CD4-positive, alpha-beta T cell (primary cell): ENCODE results near the gene TMEM106C. TPM values are rescaled to one million over a fixed set of nuclear protein-coding genes. Genes with fewer than 3 reads are reported as not detected.

Experiments used
- ATAC-seq: fragments of 200-7000 bp; cut with Tn5 transposase; one replicate; pipeline ENCODE4 v1.10.0; 2022; ENCODE audit warnings: mild to moderate bottlenecking; ENCODE audit not compliant: poor library complexity
- CTCF ChIA-PET: fragments of 350-600 bp; sonication (Branson Sonifier 250); formaldehyde crosslinking; loops from one replicate; lab custom pipeline; 2021; ENCODE audit warnings: antibody characterized with exemption, inconsistent platforms; lab: Charles Lee
- POLR2A ChIA-PET: fragments of 350-600 bp; sonication (Branson Sonifier 250); formaldehyde crosslinking; loops from one replicate; lab custom pipeline; 2021; ENCODE audit warnings: antibody characterized with exemption, inconsistent platforms; lab: Charles Lee
- DNase-seq, 14 experiments: peaks; one replicate each; pipeline ENCODE4 v3.0.0-alpha.2; 2013 to 2020; ENCODE audit warnings: mixed read lengths in 2 of 14
- H3K27ac ChIP-seq, 2 donors: one replicate each; pipeline versions ENCODE4 v1.5.1 to v1.7.0; 2013; ENCODE audit warnings: low read length in 2 of 2, low read depth in 1 of 2, mild to moderate bottlenecking in 1 of 2
- H3K27me3 ChIP-seq, 2 experiments: 1 replicate in 1 of 2; 2 replicates in 1 of 2; pipeline versions ENCODE4 v1.6.1 to v1.7.0; 2013; ENCODE audit warnings: low read length in 2 of 2, control low read depth in 1 of 2, mild to moderate bottlenecking in 1 of 2, moderate library complexity in 1 of 2; ENCODE audit not compliant: insufficient read depth in 2 of 2, control insufficient read depth in 1 of 2
- H3K36me3 ChIP-seq: one replicate; pipeline ENCODE4 v1.6.1; 2013; ENCODE audit warnings: low read length, control low read depth; ENCODE audit not compliant: insufficient read depth
- H3K4me1 ChIP-seq: one replicate; pipeline ENCODE4 v1.6.1; 2013; ENCODE audit warnings: low read length, control low read depth; ENCODE audit not compliant: insufficient read depth
- H3K4me3 ChIP-seq: one replicate; pipeline ENCODE4 v1.5.1; 2013; ENCODE audit warnings: mild to moderate bottlenecking, low read length, moderate library complexity
- H3K9me3 ChIP-seq, 2 experiments: 1 replicate in 1 of 2; 2 replicates in 1 of 2; pipeline versions ENCODE4 v1.6.1 to v1.7.0; 2013; ENCODE audit warnings: low read length in 2 of 2, mild to moderate bottlenecking in 2 of 2, control low read depth in 1 of 2, moderate library complexity in 1 of 2; ENCODE audit not compliant: control insufficient read depth in 1 of 2, insufficient read depth in 1 of 2
- H3K27ac Mint-ChIP-seq: one replicate; pipeline ENCODE4 v1.8.0; 2020; ENCODE audit warnings: mixed read lengths
- H3K27me3 Mint-ChIP-seq: one replicate; pipeline ENCODE4 v1.8.0; 2021; ENCODE audit warnings: mixed read lengths
- H3K36me3 Mint-ChIP-seq: one replicate; pipeline ENCODE4 v1.8.0; 2021; ENCODE audit warnings: low read depth, mixed read lengths
- H3K4me1 Mint-ChIP-seq: one replicate; pipeline ENCODE4 v1.8.0; 2021; ENCODE audit warnings: low read depth, mixed read lengths
- H3K4me3 Mint-ChIP-seq: one replicate; pipeline ENCODE4 v1.8.0; 2020; ENCODE audit warnings: mild to moderate bottlenecking, mixed read lengths
- H3K9me3 Mint-ChIP-seq: one replicate; pipeline ENCODE4 v1.8.0; 2020; ENCODE audit warnings: mixed read lengths
- CTCF ChIP-seq: fragments of 200-600 bp; IDR thresholded peaks from one replicate; pipeline ENCODE4 v1.8.0; 2022; ENCODE audit warnings: antibody characterized with exemption, mild to moderate bottlenecking
- intact Hi-C, 2 experiments: fragments of 100-400 bp; cut with DNase I in 1 of 2; cut with micrococcal nuclease in 1 of 2; formaldehyde crosslinking; loops; one replicate each; pipeline versions ENCODE4 v1.15.1 to v1.9.0; 2023 to 2025; cut with DNase I, micrococcal nuclease
- total RNA-seq, 174 experiments: library from RNA in 2 of 174; stranded (reverse) in 2 of 174; gene quantifications; one replicate each; pipeline ENCODE4 v1.2.3 and lab custom pipeline; 2021 to 2026

Gene TMEM106C
- total RNA-seq, 2 experiments from 2014 or later: 17.4 to 20.3 TPM

DNA sequence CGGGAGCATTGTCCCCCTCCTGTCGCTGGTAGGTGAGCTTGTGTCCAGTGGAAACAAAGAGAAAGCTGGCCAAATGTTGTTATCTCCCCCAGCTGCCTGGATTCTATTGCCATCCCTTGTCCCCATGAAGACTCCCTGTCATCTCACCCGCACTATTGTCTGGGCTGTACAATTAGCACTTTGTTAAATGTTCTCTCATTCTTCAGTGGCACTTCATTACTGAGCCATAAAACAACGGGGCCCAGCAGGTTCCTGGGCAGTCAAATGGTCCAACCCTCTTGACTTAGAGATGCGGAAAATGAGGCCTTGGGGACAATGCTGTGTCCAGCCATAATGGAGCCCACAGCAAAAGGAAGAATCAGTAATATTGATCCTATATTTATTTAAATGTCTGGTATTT, 54.1 kb downstream of the TMEM106C start:
- H3K27ac Mint-ChIP-seq: no peak overlapping the region
- POLR2A ChIA-PET: no interaction called here

DNA sequence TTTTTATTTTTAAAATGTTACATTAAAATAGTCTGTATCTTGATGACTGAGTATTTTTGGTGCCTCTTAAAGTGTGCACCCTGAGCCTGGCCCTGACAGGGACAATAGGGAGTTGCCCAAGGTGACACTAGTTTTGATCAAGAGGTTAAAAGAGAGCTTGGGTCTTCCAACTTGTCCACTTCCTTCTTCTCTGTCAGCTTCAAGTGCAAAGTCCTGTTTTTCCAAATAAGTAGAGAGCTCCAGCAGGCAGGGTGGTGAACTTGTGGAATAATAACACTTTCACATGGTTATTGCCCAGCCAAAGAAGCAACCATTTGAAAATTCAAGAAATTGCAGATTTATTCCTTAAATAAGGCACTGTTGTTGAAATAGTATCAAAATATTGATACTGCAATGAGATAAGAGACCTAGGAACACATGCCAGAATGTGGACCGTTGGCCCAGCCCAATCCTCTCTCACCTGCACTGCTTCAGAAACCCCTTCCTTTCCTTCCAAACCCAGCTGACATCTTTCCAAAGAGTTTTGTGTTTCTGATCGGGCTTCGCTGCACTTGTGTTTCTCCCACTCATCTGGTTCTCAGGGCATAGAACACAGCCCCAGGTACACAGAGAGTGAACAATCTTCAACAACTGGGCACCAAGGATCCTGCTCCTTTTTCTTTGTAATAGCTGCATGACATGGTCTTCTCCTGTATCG, 54.7 kb downstream of the TMEM106C start:
- DNase-seq (no peak), ATAC-seq (no peak)
- intact Hi-C loops: no loop called here
- no peaks in the 10 kb centered on the region for H3K9me3 ChIP-seq
- H3K4me3 ChIP-seq: no peak overlapping the region
- TF ChIP-seq CTCF: no peak
- H3K4me1 ChIP-seq: no peaks in the 10 kb centered on the region
- no peak overlapping the region for H3K27ac ChIP-seq
- Mint-ChIP-seq H3K4me1 (no peaks in the 10 kb centered on the region), H3K36me3 (no peaks in the 10 kb centered on the region), H3K27ac (no peak overlapping the region), H3K9me3 (no peaks in the 10 kb centered on the region), H3K27me3 (peaks cover 46% of the 10 kb centered on the region), H3K4me3 (no peak overlapping the region)
- peaks cover 11 to 21% of the 10 kb centered on the region in 2 experiments for H3K27me3 ChIP-seq
- ChIA-PET CTCF (no interaction called here), POLR2A (no interaction called here)
- no peaks in the 10 kb centered on the region for H3K36me3 ChIP-seq

More for the DNA sequence above, 54.1 kb downstream of the TMEM106C start:
- peaks cover 44% of the 10 kb centered on the region for H3K27me3 Mint-ChIP-seq
- no peak for ATAC-seq
- Histone ChIP-seq H3K4me1 (no peaks in the 10 kb centered on the region), H3K36me3 (no peaks in the 10 kb centered on the region), H3K4me3 (no peak overlapping the region), H3K9me3 (no peaks in the 10 kb centered on the region), H3K27ac (no peak overlapping the region), H3K27me3 (peaks cover 8 to 20% of the 10 kb centered on the region in 2 experiments)
- H3K4me3 Mint-ChIP-seq: no peak overlapping the region
- no peaks in the 10 kb centered on the region for H3K36me3 Mint-ChIP-seq
- TF ChIP-seq CTCF: no peak
- no peaks in the 10 kb centered on the region for H3K4me1 Mint-ChIP-seq
- DNase-seq: no peak
- intact Hi-C loops: no loop called here
- H3K9me3 Mint-ChIP-seq: no peaks in the 10 kb centered on the region
- CTCF ChIA-PET: no interaction called here

Other genes with a start within 250 kb of the TMEM106C start
- gene ENDOU, start 238.1 kb upstream of the TMEM106C start, total RNA-seq: not detected
- gene RAPGEF3, start 204.7 kb upstream of the TMEM106C start, total RNA-seq: under 1 TPM; 0.17 to 0.33 TPM
- gene SLC48A1, start 190.4 kb upstream of the TMEM106C start, total RNA-seq: 1 to 10 TPM; 4.5 to 5.8 TPM
- gene HDAC7, start 143.7 kb upstream of the TMEM106C start, total RNA-seq: 100 to 1,000 TPM; 116 to 122 TPM
- 1 to 10 TPM in 1 of 2 experiments, under 1 TPM in 1; 0.93 to 1.6 TPM for gene VDR, start 58.6 kb upstream of the TMEM106C start, total RNA-seq
- gene COL2A1, start 40.9 kb downstream of the TMEM106C start, total RNA-seq: not detected
- 10 to 100 TPM; 20.3 to 25.7 TPM for gene SENP1, start 142.5 kb downstream of the TMEM106C start, total RNA-seq
- gene PFKM, start 155.8 kb downstream of the TMEM106C start, total RNA-seq: 1 to 10 TPM; 9.3 to 9.4 TPM
- gene ASB8, start 193.9 kb downstream of the TMEM106C start, total RNA-seq: 10 to 100 TPM; 50.9 TPM
- gene CCDC184, start 220.0 kb downstream of the TMEM106C start, total RNA-seq: 1 to 10 TPM in 1 of 2 experiments, under 1 TPM in 1; 0.92 to 1.0 TPM
- gene OR10AD1, start 239.7 kb downstream of the TMEM106C start, total RNA-seq: not detected